Measurements from ENCODE around the gene COBL.

COBL gene

GRCh38 chr7:51034521-51035264, 281.9 kb downstream of the COBL start:
- DNase-seq: no peak

- no peak for DNase-seq
These were observed 282.7 kb downstream of the COBL start for GRCh38 chr7:51033727-51034520.

GRCh38 chr7:51031791-51032515, 284.7 kb downstream of the COBL start:
- DNase-seq: no peak

GRCh38 chr7:51031216-51031615, 285.4 kb downstream of the COBL start:
- DNase-seq: no peak

GRCh38 chr7:51029701-51030191, 286.9 kb downstream of the COBL start:
- no peak for DNase-seq

- DNase-seq: no peak
These were observed 287.5 kb downstream of the COBL start for GRCh38 chr7:51029131-51029530.

GRCh38 chr7:51027935-51028830, 288.4 kb downstream of the COBL start:
- DNase-seq: no peak

- no peak for DNase-seq
These were observed 289.3 kb downstream of the COBL start for GRCh38 chr7:51027106-51027934.

- DNase-seq: no peak
These were observed 290.3 kb downstream of the COBL start for GRCh38 chr7:51026341-51026740.

GRCh38 chr7:51025668-51026067, 290.9 kb downstream of the COBL start:
- DNase-seq: no peak

GRCh38 chr7:51024867-51025266, 291.7 kb downstream of the COBL start:
- DNase-seq: no peak

GRCh38 chr7:51023547-51023946, 293.1 kb downstream of the COBL start:
- DNase-seq: no peak

GRCh38 chr7:51022821-51023220, 293.8 kb downstream of the COBL start:
- DNase-seq: no peak

GRCh38 chr7:51021906-51022570, 294.6 kb downstream of the COBL start:
- DNase-seq: no peak

- no peak for DNase-seq
These were observed 295.7 kb downstream of the COBL start for GRCh38 chr7:51020944-51021343.

GRCh38 chr7:51019891-51020870, 296.4 kb downstream of the COBL start:
- DNase-seq: no peak

- DNase-seq: no peak
These were observed 297.3 kb downstream of the COBL start for GRCh38 chr7:51019191-51019844.

- DNase-seq: no peak
These were observed 298.8 kb downstream of the COBL start for GRCh38 chr7:51017576-51018535.

All from NCI-H1436 (cell line).